K562 (cell line): ENCODE measurements around the gene NFKBIA. TPM values are rescaled to one million over a fixed set of nuclear protein-coding genes. Genes with fewer than 3 reads are reported as not detected.

Experiments used
- ATAC-seq: fragments of 200-7000 bp; cut with Tn5 transposase; 3 replicates; pipeline ENCODE4 v1.9.1; 2020; ENCODE audit warnings: moderate library complexity
- BruUV-seq: library from RNA; stranded (reverse); fragments of 400-500 nt; replicated peaks from 2 replicates; lab custom pipeline; 2021; lab: Mats Ljungman, UMichigan
- CTCF ChIA-PET: fragments of 300-600 bp; formaldehyde crosslinking; extraction: SDS; loops from one replicate; lab custom pipeline; 2021; ENCODE audit warnings: low intra/inter-chr PET ratio; lab: Yijun Ruan, JAX
- POLR2A ChIA-PET: fragments of 300-600, 350-650 bp; sonication (Branson Sonifier 250); formaldehyde crosslinking; extraction: SDS; loops from one replicate; lab custom pipeline; 2021; ENCODE audit warnings: antibody characterized with exemption, inconsistent platforms; lab: Yijun Ruan, JAX
- DNase-seq, 4 experiments: peaks; one replicate each; pipeline versions ENCODE4 v3.0.0 to v3.0.0-alpha.2; 2011 to 2018; ENCODE audit warnings: low spot score in 3 of 4, mixed read lengths in 3 of 4; ENCODE audit errors: extremely low read depth in 1 of 4
- FAIRE-seq: peaks from 2 replicates; lab custom pipeline; 2011; peaks lifted over from hg19 to GRCh38; lab: Jason Lieb, UNC
- H2AFZ ChIP-seq: 2 replicates; pipeline ENCODE4 v1.6.0; 2011; ENCODE audit warnings: low read depth, low read length, control low read depth, inconsistent platforms
- H3K27ac ChIP-seq: fragments of 200-600 bp; 3 replicates; pipeline ENCODE4 v1.8.0; 2011; ENCODE audit warnings: low read depth, mild to moderate bottlenecking, control low read depth, inconsistent platforms, low read length, moderate library complexity, mixed read lengths; ENCODE audit errors: extremely low read depth
- H3K27me3 ChIP-seq, 2 experiments: fragments of 300-600 bp in 1 of 2; 2 replicates in 1 of 2; 3 replicates in 1 of 2; pipeline versions ENCODE4 v1.6.0 to v1.8.0; 2011; ENCODE audit warnings: inconsistent platforms in 2 of 2, low read length in 2 of 2, mild to moderate bottlenecking in 1 of 2, mixed read lengths in 1 of 2, moderate library complexity in 1 of 2; ENCODE audit not compliant: control insufficient read depth in 2 of 2, insufficient read depth in 2 of 2
- H3K36me3 ChIP-seq: fragments of 300-600 bp; 3 replicates; pipeline ENCODE4 v1.8.0; 2011; ENCODE audit warnings: mild to moderate bottlenecking, low read length, inconsistent platforms; ENCODE audit not compliant: control insufficient read depth, insufficient read depth
- H3K4me1 ChIP-seq, 2 experiments: fragments of 200-600 bp in 1 of 2; replicated peaks in 1 of 2; 2 replicates in 1 of 2; 3 replicates in 1 of 2; pipeline versions ENCODE4 v1.5.1 to v1.8.0; 2011; ENCODE audit warnings: inconsistent platforms in 2 of 2, low read length in 2 of 2, mild to moderate bottlenecking in 1 of 2, mixed read lengths in 1 of 2, moderate library complexity in 1 of 2; ENCODE audit not compliant: control insufficient read depth in 2 of 2, insufficient read depth in 2 of 2
- H3K4me2 ChIP-seq: 2 replicates; pipeline ENCODE4 v1.6.1; 2011; ENCODE audit warnings: low read length, control low read depth, inconsistent platforms, mixed read lengths; ENCODE audit not compliant: insufficient read depth
- H3K4me3 ChIP-seq: fragments of 200-600 bp; sonication (generic), shearing (Covaris generic); 2 replicates; pipeline ENCODE4 v1.5.1; 2016; ENCODE audit warnings: control low read depth, inconsistent platforms
- H3K79me2 ChIP-seq: fragments of 200-600 bp; 3 replicates; pipeline ENCODE4 v1.8.0; 2011; ENCODE audit warnings: low read length, inconsistent platforms; ENCODE audit not compliant: control insufficient read depth, insufficient read depth
- H3K9ac ChIP-seq, 2 experiments: 2 replicates each; pipeline versions ENCODE4 v1.6.0 to v1.6.1; 2011; ENCODE audit warnings: low read depth in 2 of 2, low read length in 2 of 2, control low read depth in 1 of 2, inconsistent platforms in 1 of 2, mild to moderate bottlenecking in 1 of 2, mixed read lengths in 1 of 2; ENCODE audit not compliant: insufficient read depth in 1 of 2
- H3K9me1 ChIP-seq: one replicate; pipeline ENCODE4 v1.6.0; 2011; ENCODE audit warnings: inconsistent platforms, mild to moderate bottlenecking, low read length, moderate library complexity; ENCODE audit not compliant: control insufficient read depth, insufficient read depth
- H3K9me3 ChIP-seq: replicated peaks from 2 replicates; pipeline ENCODE4 v1.5.1; 2011; ENCODE audit warnings: low read depth, low read length, inconsistent platforms; ENCODE audit not compliant: control insufficient read depth, insufficient read depth
- H4K20me1 ChIP-seq: replicated peaks from 2 replicates; pipeline ENCODE4 v1.6.1; 2011; ENCODE audit warnings: low read length, inconsistent platforms, mixed read lengths; ENCODE audit not compliant: control insufficient read depth, insufficient read depth
- BHLHE40 ChIP-seq: IDR thresholded peaks from 2 replicates; pipeline ENCODE4 v1.6.1; 2011; ENCODE audit warnings: low read length, improper control_type of control experiment
- CHD1 ChIP-seq: fragments of 200-600 bp; sonication (generic); IDR thresholded peaks from one replicate; pipeline ENCODE4 v1.6.1; 2012; ENCODE audit warnings: mild to moderate bottlenecking, moderate library complexity, low read length, inconsistent platforms
- E2F8 ChIP-seq: fragments of 450-650 bp; IDR thresholded peaks from 2 replicates; pipeline ENCODE4 v1.7.1; 2018; ENCODE audit warnings: mild to moderate bottlenecking, low read depth; ENCODE audit not compliant: partially characterized antibody
- HDAC8 ChIP-seq: fragments of 450-650 bp; IDR thresholded peaks from 2 replicates; pipeline ENCODE4 v1.6.1; 2016; ENCODE audit warnings: mild to moderate bottlenecking, missing genetic modification characterization, moderate library complexity, missing compliant biosample characterization
- IRF1 ChIP-seq: sonication (generic); formaldehyde crosslinking; IDR thresholded peaks from 2 replicates; pipeline ENCODE4 v1.8.0; 2022; ENCODE audit warnings: missing genetic modification reagents, mild to moderate bottlenecking, borderline replicate concordance
- KDM4B ChIP-seq, 2 experiments: fragments of 450-650 bp in 1 of 2; sonication (generic) in 1 of 2; IDR thresholded peaks; 2 replicates each; pipeline ENCODE4 v1.6.1; 2016 to 2017; ENCODE audit warnings: borderline replicate concordance in 2 of 2, antibody characterized with exemption in 1 of 2, low read depth in 1 of 2, mild to moderate bottlenecking in 1 of 2
- ZBTB7A ChIP-seq: IDR thresholded peaks from 2 replicates; pipeline ENCODE4 v1.6.1; 2011; ENCODE audit warnings: low read depth, mild to moderate bottlenecking, low read length, moderate library complexity, borderline replicate concordance; ENCODE audit not compliant: control insufficient read depth
- ZC3H8 ChIP-seq: fragments of 450-650 bp; IDR thresholded peaks from 2 replicates; pipeline ENCODE4 v1.6.1; 2017
- ZNF282 ChIP-seq: sonication (generic); formaldehyde crosslinking; IDR thresholded peaks from 2 replicates; pipeline ENCODE4 v1.8.1; 2023; ENCODE audit warnings: missing genetic modification reagents
- ZNF436 ChIP-seq: fragments of 250-450, 450-650 bp; sonication (Bioruptor Pico); formaldehyde crosslinking; IDR thresholded peaks from 2 replicates; pipeline ENCODE4 v1.7.0; 2020; ENCODE audit warnings: mild to moderate bottlenecking
- WGBS: fragments of 100-300 bp; shearing (Covaris generic); methylation state at CpG from one replicate; pipeline ENCODE4 v1.1.6; 2016; ENCODE audit warnings: low coverage, mixed read lengths; ENCODE audit not compliant: insufficient coverage; ENCODE audit errors: missing lambda C conversion rate; 5-methylcytosine and 5-hydroxymethylcytosine counted together
- in situ Hi-C: fragments of 300-500 bp; cut with MboI; formaldehyde crosslinking; loops from 4 replicates; pipeline ENCODE4 v1.15.0; 2018; ENCODE audit warnings: inconsistent platforms, mixed read lengths
- intact Hi-C: fragments of 100-400 bp; cut with micrococcal nuclease; formaldehyde crosslinking; loops from 2 replicates; pipeline ENCODE4 v1.14.2; 2022
- polyA plus RNA-seq, 8 experiments: library from polyadenylated mRNA; depleted of rRNA in 4 of 8; stranded (reverse) in 5 of 8; unstranded in 3 of 8; fragments of >200 nt; fragmentation: Nextera tagmentation in 2 of 8; fragmentation: Illumina TruSeq in 1 of 8; extraction: Ambion mirVana in 2 of 8; extraction: Trizol in 1 of 8; gene quantifications; 2 replicates each; pipeline versions ENCODE4 v1.2.1 to v1.2.3, GENCODE V29; 2011 to 2014; ENCODE audit warnings: inconsistent platforms in 1 of 8, missing spikeins in 1 of 8
- total RNA-seq, 7 experiments: library from RNA; depleted of rRNA in 6 of 7; stranded (reverse); fragments of >200 nt in 6 of 7; fragmentation: Illumina TruSeq in 2 of 7; extraction: Trizol in 2 of 7; gene quantifications; 2 replicates each; pipeline versions ENCODE4 v1.2.1 to v1.2.3, GENCODE V29; 2011 to 2021; ENCODE audit warnings: low replicate concordance in 1 of 7

Gene NFKBIA
- total and polyA plus RNA-seq, 9 of the 15 experiments (the other 6 are each of a cell fraction or from before 2014, with no cell fraction given), result 6.9 to 31.8 (median 18.2) TPM

GRCh38 chr14:35410858-35411257 is 6.3 kb upstream of the NFKBIA start (continued):
- TF ChIP-seq BHLHE40, result no peak

- POLR2A ChIA-PET, result no interaction called here
- intact Hi-C loops (loop anchor here (10.0 kb wide), 1 partner anchor 365 kb away; the partner anchor contains the start of gene FAM177A1), in situ Hi-C loops (loop anchor here (5.0 to 25.0 kb wide), 5 partner anchors 167 to 1072 kb away; no protein-coding TSS in a partner anchor)
- Histone ChIP-seq H3K9me3 (no peaks in the 10 kb centered on the region), H3K27me3 (no peaks in the 10 kb centered on the region), H3K79me2 (peaks cover 6% of the 10 kb centered on the region; the same call in 1 of the 3 replicates), H3K4me2 (no peak overlapping the region), H2AFZ (no peak overlapping the region), H3K9ac (no peak overlapping the region)
- ATAC-seq (no peak), DNase-seq (no peak)
- TF ChIP-seq ZNF436 (CRISPR knock-in tag) (no peak), ZNF282 (CRISPR knock-in tag) (no peak), KDM4B (IDR thresholded peaks at IDR 0.05; ENCODE audit: borderline replicate concordance in 2 of 2, low read depth in 1 of 2) (no peak), ZC3H8 (no peak), E2F8 (no peak), IRF1 (no peak), CHD1 (no peak), ZBTB7A (no peak), HDAC8 (no peak)
- TF ChIP-seq, all 486 proteins: peak for 0
- Histone ChIP-seq H3K4me1 (peaks cover 3 to 6% of the 10 kb centered on the region in 2 experiments), H3K27ac (no peak overlapping the region), H3K4me3 (no peak overlapping the region), H4K20me1 (no peaks in the 10 kb centered on the region), H3K9me1 (no peaks in the 10 kb centered on the region), H3K36me3 (no peaks in the 10 kb centered on the region)
- BruUV-seq, result no TSS peak
- FAIRE-seq, result no peak
- CTCF ChIA-PET, result no interaction called here
- 100% methylated on average over 1 of the region's 1 CpG for WGBS
Observed at GRCh38 chr14:35409595-35409994, 5.0 kb upstream of the NFKBIA start.
